Stimulated activated CD8-positive, alpha-beta memory T cell treated with anti-CD3 and anti-CD28 coated beads, Interleukin-4, amount 100 ng/mL, for 1 hour (primary cell): Measurements from ENCODE around the gene VPS13A.
"Not testable (repeated sequence)": the region's sequence is repeated elsewhere in the genome, so short reads cannot be mapped to it uniquely, and the experiment has no call there.

Experiments
- DNase-seq, 2 donors: peaks; one replicate each; pipeline ENCODE4 v3.0.0-alpha.2; 2020; ENCODE audit warnings: low read depth in 2 of 2, low spot score in 1 of 2

The VPS13A gene

DNA sequence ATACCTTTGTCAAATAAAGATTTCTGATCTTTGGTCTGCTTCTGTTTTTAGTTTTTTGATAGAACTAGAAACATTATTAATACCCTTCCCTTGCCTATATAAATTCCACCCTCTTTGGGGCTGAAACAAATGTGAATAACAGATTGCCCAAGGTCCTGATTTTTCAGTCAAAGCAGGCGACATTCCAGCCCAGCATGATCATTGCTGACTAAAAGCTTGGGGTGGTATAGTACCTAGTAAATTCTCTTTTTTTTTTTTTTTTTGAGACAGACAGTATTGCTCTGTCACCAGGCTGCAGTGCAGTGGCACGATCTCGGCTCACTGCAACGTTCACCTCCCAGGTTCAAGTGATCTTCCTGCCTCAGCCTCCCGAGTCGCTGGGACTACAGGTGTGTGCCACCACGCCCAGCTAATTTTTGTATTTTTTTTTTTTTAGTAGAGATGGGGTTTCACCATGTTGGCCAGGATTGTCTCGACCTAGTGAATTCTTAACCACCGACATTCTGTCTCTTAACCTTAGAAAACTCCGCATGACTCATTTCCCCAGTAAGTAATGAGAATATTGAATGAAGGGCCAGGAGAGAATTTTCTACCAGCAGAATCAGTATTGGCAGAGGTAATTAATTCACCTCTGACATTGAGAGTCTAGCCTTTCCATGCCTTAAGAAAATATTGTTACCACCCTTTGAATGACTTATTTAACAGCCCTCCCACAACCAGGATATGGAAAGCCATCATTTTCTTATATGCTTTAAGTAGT is 244.4 kb downstream of the VPS13A start:
- no peak for DNase-seq

DNA sequence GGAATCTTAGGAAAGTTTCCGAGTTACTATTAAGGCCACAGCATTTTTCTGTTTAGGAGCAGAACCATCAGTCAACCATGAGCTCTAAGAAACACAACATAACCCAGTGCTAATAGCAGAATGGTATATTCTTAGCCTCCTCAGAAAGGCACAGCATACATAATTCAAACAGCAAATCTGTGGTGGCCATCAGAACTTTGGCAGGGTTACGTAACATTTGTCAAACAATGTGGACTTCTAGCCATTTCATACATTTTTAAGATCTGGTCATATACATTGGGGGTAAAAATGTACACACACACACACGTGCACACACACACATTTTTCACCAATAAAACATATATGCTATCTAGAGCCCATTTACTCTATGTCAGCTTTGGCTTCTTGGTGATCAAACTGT is 245.6 kb downstream of the VPS13A start:
- no peak for DNase-seq

DNA sequence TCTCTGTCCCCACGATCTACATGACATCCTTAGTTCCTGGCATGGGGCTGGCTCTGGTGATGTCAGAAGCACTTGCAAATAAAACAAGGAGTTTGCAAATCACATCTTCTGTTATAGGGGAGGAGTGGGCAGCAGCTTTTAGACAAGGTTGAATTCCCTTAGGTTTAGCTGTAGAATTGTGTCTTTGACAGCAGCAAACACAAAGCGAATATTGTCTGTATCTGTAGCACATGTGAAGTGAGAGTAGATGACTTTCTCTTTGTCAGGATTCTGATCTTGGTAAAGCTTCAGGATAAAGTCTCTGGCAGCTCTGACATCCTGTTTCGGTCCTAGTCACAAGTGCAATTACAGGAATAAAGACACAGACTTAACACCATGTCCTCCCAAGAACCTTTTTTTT is 246.5 kb downstream of the VPS13A start:
- DNase-seq = no peak

DNA sequence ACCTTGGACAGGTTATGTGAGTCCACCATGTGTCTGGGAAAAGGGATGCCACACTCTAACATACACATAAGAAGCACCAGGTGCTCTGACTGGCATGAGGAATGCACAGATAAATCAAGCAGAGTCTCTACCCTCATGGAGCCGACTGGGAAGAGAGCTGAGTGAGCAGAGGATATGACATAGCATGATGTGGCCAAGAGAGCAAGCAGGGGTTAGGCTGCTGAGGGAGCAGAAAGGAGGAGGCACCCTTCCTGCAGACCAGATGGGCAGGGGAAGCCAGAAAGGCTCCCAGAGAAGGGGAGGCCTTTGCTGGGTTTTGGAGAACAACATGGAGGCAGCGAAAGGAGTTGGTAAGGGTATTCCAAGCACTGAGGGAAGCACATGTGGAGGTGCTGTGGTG is 247.7 kb downstream of the VPS13A start:
- no peak for DNase-seq

DNA sequence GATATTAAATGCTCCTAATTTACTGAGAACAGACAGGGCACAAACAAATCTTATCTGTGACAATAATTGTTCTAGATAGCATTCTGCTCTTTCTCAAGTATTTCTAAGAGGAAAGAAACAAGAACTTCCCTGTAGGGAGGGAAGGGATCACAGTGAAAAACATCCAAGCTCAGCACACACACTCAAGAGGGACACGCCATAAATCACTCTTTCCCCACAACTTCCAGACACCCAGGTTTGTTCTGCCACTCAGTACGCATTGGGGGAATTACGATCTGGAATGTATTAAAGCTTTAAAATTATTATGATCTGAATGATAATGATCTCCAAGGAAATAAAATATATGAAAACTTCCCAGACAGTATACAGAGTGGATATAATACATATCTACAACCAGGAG is 249.4 kb downstream of the VPS13A start:
- no peak for DNase-seq

DNA sequence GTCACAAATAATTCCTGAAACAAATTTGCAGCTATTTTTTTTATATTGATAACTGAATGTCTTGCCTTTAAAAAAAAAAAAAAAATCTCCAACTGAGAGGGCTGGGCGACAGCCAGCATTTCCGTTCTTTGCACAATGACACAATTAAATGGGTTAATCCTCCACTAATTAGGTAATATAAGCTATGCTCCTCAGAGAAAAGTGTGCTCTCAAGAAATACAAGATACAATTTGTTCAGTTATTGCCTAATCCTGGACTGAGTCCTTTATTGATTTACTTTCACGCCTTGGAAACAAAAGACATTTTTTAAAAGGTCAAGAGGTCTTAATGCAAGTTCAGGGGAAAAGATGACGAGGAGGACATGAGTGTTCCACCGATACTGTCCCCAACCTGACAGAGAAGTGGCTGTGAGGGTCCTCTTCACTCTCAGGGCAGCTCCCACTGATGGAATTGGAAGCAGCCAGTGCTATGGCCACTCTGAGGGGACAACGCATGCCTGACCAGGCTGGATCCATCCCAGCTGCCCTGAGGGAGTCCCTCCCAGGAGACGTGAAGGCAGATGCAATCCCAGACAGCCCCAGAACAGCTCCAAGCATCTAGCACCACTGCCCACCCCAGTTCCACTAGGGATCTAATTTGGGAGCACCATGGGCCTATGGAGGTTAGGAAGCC is 250.1 kb downstream of the VPS13A start:
- no peak for DNase-seq

DNA sequence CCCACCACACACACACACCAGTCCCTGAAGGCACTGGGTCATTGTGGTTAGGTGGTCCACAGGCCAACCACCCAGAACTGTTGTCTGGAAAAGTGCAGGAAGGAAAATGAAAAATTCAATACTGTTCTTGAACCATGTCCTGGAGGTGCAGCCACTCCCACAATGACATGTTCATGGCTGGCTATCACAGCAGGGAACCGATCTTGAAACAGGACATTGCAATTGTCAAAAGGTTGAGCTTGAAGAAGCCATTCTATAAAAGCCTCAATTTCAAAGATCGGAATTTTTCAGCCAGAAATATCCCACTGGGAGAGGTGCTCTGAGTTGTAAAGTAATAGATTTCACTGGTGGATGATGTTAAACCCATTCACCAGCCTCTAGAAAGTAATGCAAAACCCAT is 252.6 kb downstream of the VPS13A start:
- DNase-seq = no peak

DNA sequence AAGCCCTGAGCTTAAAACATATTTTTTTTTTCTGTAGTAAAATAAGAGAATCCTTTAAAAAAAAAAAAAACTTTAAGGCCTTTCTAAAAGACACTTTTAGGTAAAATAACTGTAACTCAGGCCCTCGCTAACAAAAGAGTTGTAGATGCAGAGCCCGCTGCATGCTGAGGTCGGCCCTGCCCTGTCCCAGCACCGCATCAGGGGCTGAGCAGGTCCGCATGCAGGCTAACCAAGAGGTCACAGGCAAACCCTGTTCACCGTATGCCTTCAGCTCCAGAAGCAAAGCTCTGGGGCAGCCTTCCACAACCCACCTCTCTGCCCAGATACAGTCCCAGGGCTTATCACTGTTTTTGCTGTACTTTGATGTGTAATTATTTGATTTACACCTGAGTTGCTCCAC is 254.7 kb downstream of the VPS13A start:
- no peak for DNase-seq

DNA sequence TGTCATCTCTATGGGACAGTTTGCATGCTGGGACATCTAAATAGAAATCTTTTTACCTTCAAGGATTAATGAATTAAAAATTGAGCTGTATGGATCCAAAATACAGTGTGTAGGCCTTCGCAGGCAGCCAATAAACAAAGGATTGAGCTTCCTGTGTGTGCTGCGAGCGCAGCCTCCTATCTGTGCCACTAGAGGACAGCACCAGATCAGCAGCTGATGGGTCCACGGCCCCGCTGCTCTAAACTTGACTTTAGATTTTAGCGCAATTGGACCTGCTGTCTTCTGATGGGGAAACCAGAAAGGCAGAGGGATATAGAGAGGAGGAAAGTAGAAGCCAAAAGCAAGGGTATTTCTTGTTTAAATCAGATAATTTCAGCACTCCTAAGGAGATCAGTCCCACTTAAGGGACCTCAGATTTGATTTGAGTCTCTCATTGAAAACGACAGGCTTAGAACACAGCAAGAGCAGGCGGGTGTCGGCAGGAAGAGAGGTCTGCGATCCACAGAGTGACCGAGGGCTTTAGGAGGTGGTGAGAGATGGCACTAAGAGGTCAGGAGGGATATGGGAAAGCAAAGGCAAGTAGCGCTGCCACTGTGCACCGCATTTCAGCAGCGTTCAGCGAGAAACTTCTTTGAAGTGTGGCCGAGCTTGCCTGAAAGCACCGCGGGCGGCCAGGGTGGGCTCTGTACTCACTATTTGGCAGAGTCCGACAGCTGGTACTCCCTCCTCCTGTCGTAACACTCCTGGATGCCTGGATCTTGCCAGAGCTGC is 256.5 kb downstream of the VPS13A start:
- no peak for DNase-seq

DNA sequence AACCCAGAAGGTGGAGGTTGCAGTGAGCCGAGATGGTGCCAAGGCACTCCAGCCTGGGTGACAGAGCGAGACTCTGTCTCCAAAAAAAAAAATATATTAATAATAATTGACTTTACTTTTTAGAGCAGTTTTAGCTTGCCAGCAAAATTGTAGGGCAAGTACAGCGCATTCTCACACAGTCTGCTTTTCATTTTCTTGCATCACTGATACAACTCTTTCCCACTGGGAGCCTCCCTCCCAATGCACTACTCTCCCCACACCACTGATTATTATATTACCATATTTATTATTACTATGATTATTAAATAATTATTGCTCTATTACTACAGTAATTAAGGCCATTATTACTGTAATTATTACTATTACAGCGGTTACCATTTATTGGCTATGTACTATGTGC is 257.9 kb downstream of the VPS13A start:
- no peak for DNase-seq

DNA sequence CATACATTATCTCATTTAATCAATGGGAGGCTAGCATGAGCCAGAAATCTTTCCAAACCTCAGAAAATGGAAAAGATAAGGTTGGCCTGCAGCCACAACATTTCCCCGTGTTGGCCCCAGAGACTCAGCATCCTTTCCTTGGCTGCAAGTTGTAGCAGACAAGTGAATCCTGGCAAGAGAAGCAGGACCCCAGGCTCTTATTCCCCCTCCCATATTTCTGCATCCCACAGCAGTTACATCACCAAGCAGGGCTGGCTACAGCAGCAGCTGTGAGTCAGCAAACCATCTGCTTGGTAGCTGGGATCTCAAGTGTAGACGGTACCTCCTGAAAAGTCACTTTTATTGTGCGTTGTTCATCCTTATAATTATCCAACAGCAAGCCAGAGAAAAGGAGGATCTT is 258.4 kb downstream of the VPS13A start:
- DNase-seq = no peak

DNA sequence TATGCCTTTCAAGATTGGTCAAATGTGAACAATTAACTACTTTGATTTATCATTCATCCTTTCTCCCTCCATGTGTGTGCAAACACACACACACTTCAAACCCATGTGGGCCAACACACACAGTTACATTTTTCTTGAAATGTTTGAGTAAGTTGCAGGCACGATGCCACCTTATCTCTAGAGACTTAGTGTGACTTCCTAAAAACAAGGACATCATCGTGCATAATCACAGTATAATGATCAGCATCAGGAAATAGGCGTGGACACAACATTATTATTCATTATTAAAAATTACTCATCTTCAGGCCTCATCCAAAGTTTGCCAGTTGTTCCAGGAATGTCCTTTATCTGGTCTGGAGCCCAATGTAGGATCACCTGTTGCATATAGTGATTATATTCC is 261.3 kb downstream of the VPS13A start:
- DNase-seq = no peak

DNA sequence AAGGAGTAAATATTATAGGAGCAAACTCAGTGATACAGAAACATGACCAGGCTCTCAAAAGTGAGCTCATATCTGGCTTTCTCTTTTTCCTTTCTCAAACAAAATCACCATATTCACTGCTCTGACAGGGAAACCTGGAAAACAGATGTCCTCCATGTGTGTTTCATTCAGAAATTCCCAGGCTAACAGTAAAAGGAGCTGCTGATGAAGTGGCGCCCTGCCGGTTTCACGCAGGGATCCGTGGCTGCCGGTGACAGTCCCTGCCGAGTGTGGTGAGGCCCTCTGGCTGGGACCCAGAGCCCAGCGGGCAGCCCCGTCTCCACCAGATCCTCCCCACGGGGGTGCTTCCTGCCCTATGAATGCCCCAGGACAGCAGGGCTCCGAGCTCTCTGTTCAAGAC is 262.7 kb downstream of the VPS13A start:
- DNase-seq = no peak

DNA sequence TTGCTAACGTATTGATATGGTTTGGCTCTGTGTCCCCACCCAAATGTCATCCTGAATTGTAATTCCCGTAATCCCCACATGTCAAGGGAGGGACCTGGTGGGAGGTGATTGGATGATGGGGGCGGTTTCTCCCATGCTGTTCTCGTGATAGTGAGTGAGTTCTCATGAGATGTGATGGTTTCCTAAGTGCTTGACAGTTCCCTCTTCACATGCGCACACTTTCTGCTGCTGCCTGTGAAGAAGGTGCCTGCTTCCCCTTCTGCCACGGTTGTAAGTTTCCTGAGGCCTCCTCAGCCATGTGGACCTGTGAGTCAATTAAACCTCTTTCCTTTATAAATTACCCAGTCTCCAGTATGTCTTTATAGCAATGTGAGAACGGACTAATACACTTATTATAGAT is 263.8 kb downstream of the VPS13A start:
- DNase-seq = not testable (repeated sequence)

DNA sequence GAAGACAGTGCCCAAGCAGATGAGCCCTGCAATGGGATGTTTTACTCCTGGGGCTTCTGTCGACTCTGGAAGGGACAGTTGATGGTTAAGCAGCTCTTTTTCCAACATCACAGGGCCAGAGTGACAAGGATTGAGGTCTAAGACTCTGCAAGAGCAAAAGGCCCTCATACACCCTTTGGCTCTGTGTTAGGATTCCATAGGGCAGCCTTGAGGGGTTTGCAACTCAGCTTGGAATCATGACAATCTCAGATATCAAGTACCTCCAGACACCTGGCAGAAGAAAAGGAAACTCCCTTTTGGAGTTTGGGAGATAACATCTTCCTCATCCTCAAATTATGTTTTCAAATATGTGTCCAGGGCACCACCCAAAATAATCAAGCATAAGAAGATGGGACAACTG is 265.1 kb downstream of the VPS13A start:
- no peak for DNase-seq

DNA sequence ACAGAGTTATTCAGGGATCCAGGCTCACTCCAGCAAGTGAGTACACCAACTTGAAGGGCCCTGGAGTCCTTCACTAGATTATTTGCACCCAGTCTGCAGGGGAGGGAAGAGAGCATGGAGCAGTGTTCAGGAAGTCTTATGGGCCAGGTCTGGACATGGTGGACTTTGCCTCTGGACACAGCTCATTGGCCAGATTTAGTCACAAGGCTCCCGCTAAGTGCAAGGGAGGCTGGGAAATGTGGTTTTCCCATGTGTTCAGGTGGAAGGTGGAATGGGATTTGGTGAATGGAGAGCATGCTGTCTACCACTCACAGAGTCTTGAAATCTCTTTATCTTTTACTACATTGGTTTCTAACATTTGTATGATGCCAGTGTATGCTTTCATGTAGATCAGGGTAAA is 270.3 kb downstream of the VPS13A start:
- DNase-seq = no peak

DNA sequence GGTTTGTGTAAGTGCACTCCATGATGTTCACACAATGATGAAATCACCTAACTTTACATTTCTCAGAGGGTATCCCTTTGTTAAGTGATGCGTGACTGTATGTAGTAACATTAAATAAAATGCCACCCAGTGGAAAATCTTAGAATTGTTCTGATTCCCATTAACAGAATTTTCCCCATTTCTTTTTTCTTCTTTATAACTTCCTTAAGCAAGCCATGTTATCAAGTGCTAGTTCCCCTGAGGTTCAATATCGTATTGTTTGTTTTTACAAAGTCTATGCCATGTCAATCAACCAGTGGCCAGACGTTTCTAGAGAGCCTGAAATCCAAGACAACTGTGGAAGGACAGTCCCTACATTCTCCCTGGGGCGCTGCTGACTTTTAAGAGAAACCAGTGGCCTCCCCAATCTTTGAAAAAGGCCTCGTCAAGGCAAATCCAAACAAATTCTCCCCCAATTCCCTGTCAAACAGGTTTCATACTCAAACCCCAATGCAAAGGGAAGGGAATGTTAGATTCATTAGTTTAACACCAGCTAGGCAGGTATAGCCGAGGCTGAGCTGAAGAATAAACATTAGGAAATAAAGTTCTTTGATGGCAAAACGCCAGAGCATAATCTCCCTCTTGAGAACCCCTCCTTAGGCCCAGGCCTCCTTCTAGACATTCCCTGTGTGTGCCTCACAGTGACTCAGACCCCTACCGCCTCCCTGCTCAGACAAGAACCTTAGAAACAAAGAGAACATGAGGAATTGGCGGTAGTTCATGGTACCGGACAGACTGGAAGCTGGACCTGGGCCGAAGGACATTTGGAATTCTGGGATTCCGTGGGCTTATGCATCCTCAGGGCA is 272.1 kb downstream of the VPS13A start:
- DNase-seq = no peak

DNA sequence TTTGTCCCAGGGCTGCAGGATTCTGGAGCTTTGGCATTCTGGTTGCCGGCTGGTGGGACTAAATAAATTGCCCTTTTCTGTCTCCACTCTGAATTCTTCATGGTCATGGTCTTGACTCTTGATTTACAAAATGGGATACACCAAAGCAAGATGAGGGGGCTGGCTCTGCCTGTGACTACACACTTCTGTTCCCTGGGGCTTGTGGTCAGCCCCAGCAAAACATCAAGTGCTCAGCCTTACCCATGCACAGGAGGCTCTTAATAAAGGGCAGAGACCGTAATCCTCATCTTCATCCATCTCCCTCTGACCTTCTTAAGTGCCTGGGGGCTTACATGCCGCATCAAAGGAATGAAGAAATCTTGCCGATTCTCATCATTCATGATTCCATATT is 272.7 kb downstream of the VPS13A start:
- no peak for DNase-seq

DNA sequence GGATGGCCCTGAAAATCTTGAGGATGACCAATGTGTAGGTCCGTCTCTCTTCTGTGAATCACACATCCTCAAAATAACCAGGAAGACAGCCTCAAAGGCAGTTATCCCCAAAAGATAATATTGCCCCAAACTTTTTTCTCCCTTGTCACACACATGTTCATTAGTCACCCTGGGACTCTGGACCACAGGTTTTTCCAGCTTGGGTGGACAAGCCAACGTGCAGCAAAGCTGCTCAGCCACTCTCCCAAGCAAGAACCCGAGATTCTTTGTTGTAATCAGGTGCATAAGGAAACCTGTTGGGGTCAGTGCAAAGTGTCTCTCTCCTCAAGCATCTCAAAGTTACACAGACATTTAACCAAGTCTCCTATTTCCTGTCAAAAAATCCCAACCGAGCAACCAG is 274.2 kb downstream of the VPS13A start:
- DNase-seq = no peak

DNA sequence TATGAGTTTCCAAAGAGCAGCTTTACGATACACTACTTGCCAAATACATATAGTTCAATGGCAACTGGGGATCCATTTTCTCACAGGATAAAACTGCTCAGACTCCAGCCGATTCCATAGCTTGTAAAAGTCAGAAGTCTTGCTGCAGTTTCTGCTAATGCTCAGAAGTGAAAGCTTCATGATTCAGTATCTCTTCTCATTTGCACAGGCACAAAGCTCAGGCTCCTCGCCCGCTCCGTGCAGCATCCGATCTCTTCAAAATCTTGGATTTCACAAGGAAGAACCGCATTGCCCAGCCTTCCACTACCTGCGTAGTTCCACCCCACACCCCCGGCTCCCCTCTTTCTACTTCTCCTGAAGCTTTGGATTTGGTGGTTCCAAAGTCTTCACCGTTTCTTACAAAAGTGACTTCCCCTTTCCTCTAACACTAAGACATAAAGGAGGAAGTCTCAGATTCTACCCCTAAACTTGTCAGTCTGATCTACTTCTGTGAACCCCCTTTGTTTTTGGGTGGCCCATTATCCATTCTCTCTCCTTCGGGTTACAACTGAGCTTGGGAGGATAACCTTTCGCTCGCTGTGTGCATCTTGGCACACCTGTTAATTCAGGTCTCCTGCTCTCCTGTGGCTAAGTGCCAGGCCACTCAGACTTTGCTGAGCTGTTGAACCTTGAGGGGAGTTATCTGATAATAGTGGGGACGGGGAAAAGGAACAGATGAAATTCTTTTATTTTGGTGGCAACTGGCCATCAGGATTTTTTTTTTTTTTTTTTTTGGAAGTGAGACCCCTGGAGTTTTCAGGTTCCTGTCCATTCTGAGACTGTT is 276.7 kb downstream of the VPS13A start:
- no peak for DNase-seq

DNA sequence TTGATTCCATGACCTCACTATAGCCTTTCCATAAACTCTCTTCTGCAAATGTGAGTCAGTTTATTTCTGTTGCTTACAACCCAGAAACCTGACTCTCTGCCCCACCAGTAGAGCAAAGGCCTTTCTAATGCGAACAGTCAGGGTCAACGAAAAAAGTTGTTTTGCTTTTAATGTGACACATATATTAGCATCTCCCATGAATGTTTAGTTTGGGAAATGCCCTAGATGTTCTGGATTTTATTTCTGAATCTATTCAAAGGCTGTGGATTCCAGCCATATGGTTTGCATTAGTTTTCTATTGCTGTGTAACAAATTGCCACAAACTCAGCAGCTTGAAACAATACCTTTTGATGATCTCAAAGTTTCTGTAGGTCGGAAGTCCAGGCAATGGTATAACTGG is 277.3 kb downstream of the VPS13A start:
- DNase-seq = no peak
